Karpas-422 (cell line): ENCODE measurements around the gene SMG6. TPM values are rescaled to one million over a fixed set of nuclear protein-coding genes. Genes with fewer than 3 reads are reported as not detected.
"Not testable (repeated sequence)": the region's sequence is repeated elsewhere in the genome, so short reads cannot be mapped to it uniquely, and the experiment has no call there.

Source experiments
- DNase-seq: peaks from one replicate; pipeline ENCODE4 v3.0.0-alpha.2; 2015
- H2AFZ ChIP-seq: fragments of 200-600 bp; sonication (generic); 2 replicates; pipeline ENCODE4 v1.6.1; 2014; ENCODE audit warnings: antibody characterized with exemption, low read length, mixed read lengths
- H3K27ac ChIP-seq: fragments of 200-600 bp; sonication (generic); 2 replicates; pipeline ENCODE4 v1.5.1; 2014; ENCODE audit warnings: mild to moderate bottlenecking, low read length, moderate library complexity
- H3K27me3 ChIP-seq: fragments of 200-600 bp; sonication (generic); 2 replicates; pipeline ENCODE4 v1.6.1; 2014; ENCODE audit warnings: low read length, mixed read lengths
- H3K36me3 ChIP-seq: fragments of 200-600 bp; sonication (generic); 2 replicates; pipeline ENCODE4 v1.6.1; 2014; ENCODE audit warnings: low read length, mixed read lengths; ENCODE audit not compliant: insufficient read depth
- H3K4me1 ChIP-seq: fragments of 200-600 bp; sonication (generic); 2 replicates; pipeline ENCODE4 v1.6.1; 2014; ENCODE audit warnings: mild to moderate bottlenecking, low read length, mixed read lengths
- H3K4me2 ChIP-seq: fragments of 200-600 bp; sonication (generic); 2 replicates; pipeline ENCODE4 v1.6.1; 2014; ENCODE audit warnings: low read length, low read depth, mild to moderate bottlenecking; ENCODE audit not compliant: poor library complexity, severe bottlenecking
- H3K4me3 ChIP-seq: fragments of 200-600 bp; sonication (generic); 2 replicates; pipeline ENCODE4 v1.5.1; 2014; ENCODE audit warnings: mild to moderate bottlenecking, antibody characterized with exemption, low read length, mixed read lengths
- H3K79me2 ChIP-seq: fragments of 200-600 bp; sonication (generic); 2 replicates; pipeline ENCODE4 v1.6.1; 2014; ENCODE audit warnings: mild to moderate bottlenecking, low read length, mixed read lengths
- H3K9ac ChIP-seq: fragments of 200-600 bp; sonication (generic); 2 replicates; pipeline ENCODE4 v1.6.0; 2014; ENCODE audit warnings: low read length
- H3K9me2 ChIP-seq: fragments of 200-600 bp; sonication (generic), shearing (Covaris generic); replicated peaks from 2 replicates; pipeline ENCODE4 v1.6.0; 2014; ENCODE audit warnings: mild to moderate bottlenecking, low read length, moderate library complexity; ENCODE audit not compliant: insufficient read depth
- H3K9me3 ChIP-seq: fragments of 300-700, 200-600 bp; sonication (generic); 2 replicates; pipeline ENCODE4 v1.6.1; 2014; ENCODE audit warnings: low read length, mixed read lengths
- H4K20me1 ChIP-seq: fragments of 200-600 bp; sonication (generic); 2 replicates; pipeline ENCODE4 v1.6.1; 2014; ENCODE audit warnings: mild to moderate bottlenecking, antibody characterized with exemption, low read length, low read depth; ENCODE audit not compliant: insufficient read depth
- total RNA-seq: library from RNA; depleted of rRNA; stranded (reverse); fragments of >200 nt; shearing (Covaris generic); gene quantifications from 2 replicates; pipeline ENCODE4 v1.2.3, GENCODE V29; 2014; ENCODE audit warnings: low replicate concordance

The SMG6 gene
- total RNA-seq, 1 experiment from 2014 or later, result 10.2 TPM

- no peak for DNase-seq
- H3K36me3 ChIP-seq, result no peaks in the 10 kb centered on the region
- no peaks in the 10 kb centered on the region for H4K20me1 ChIP-seq
- no peaks in the 10 kb centered on the region for H3K9me2 ChIP-seq
- H3K9me3 ChIP-seq, result no peaks in the 10 kb centered on the region
- no peaks in the 10 kb centered on the region for H3K4me1 ChIP-seq
- no peaks in the 10 kb centered on the region for H3K27me3 ChIP-seq
- no peak overlapping the region for H3K4me2 ChIP-seq
- H3K9ac ChIP-seq, result no peak overlapping the region
- no peak overlapping the region for H2AFZ ChIP-seq
- H3K4me3 ChIP-seq, result no peak overlapping the region
- H3K27ac ChIP-seq, result no peak overlapping the region
- H3K79me2 ChIP-seq, result peaks cover 3% of the 10 kb centered on the region; the same call in 1 of the 2 replicates
Measured at GRCh38 chr17:2204393-2204792, 99.2 kb downstream of the SMG6 start.

- H4K20me1 ChIP-seq, result no peaks in the 10 kb centered on the region
- H3K4me1 ChIP-seq, result no peaks in the 10 kb centered on the region
- no peaks in the 10 kb centered on the region for H3K9me2 ChIP-seq
- H3K36me3 ChIP-seq, result no peaks in the 10 kb centered on the region
- peaks cover 3% of the 10 kb centered on the region; the same call in 1 of the 2 replicates for H3K79me2 ChIP-seq
- H3K4me3 ChIP-seq, result no peak overlapping the region
- no peak for DNase-seq
- no peak overlapping the region for H3K27ac ChIP-seq
- no peaks in the 10 kb centered on the region for H3K27me3 ChIP-seq
- H2AFZ ChIP-seq, result no peak overlapping the region
- H3K9ac ChIP-seq, result no peak overlapping the region
- H3K9me3 ChIP-seq, result no peaks in the 10 kb centered on the region
- no peak overlapping the region for H3K4me2 ChIP-seq
Measured at GRCh38 chr17:2203818-2204217, 99.8 kb downstream of the SMG6 start.

GRCh38 chr17:2202996-2203575 is 100.5 kb downstream of the SMG6 start:
- H3K9ac ChIP-seq, result no peak overlapping the region
- H3K27ac ChIP-seq, result no peak overlapping the region
- DNase-seq, result no peak
- H3K9me3 ChIP-seq, result no peaks in the 10 kb centered on the region
- no peaks in the 10 kb centered on the region for H3K36me3 ChIP-seq
- no peak overlapping the region for H3K4me3 ChIP-seq
- no peaks in the 10 kb centered on the region for H3K4me1 ChIP-seq
- no peak overlapping the region for H3K4me2 ChIP-seq
- H3K27me3 ChIP-seq, result no peaks in the 10 kb centered on the region
- H3K79me2 ChIP-seq, result peaks cover 3% of the 10 kb centered on the region; the same call in 1 of the 2 replicates
- H4K20me1 ChIP-seq, result no peaks in the 10 kb centered on the region
- H2AFZ ChIP-seq, result no peak overlapping the region
- no peaks in the 10 kb centered on the region for H3K9me2 ChIP-seq

GRCh38 chr17:2202302-2202995 is 101.1 kb downstream of the SMG6 start:
- Histone ChIP-seq H3K4me2 (no peak overlapping the region), H3K79me2 (peaks cover 3% of the 10 kb centered on the region; the same call in 1 of the 2 replicates), H4K20me1 (no peaks in the 10 kb centered on the region), H2AFZ (no peak overlapping the region), H3K27me3 (no peaks in the 10 kb centered on the region), H3K4me1 (no peaks in the 10 kb centered on the region), H3K36me3 (no peaks in the 10 kb centered on the region), H3K4me3 (no peak overlapping the region), H3K9me3 (no peaks in the 10 kb centered on the region), H3K9ac (no peak overlapping the region), H3K9me2 (no peaks in the 10 kb centered on the region), H3K27ac (no peak overlapping the region)
- DNase-seq, result no peak

- H3K79me2 ChIP-seq, H3K9me2 ChIP-seq, H3K27me3 ChIP-seq, H3K9ac ChIP-seq, H3K4me2 ChIP-seq, H4K20me1 ChIP-seq, H3K4me3 ChIP-seq, DNase-seq, H2AFZ ChIP-seq, H3K36me3 ChIP-seq, H3K9me3 ChIP-seq, H3K27ac ChIP-seq: not testable (repeated sequence)
- peaks cover 12% of the 10 kb centered on the region for H3K4me1 ChIP-seq
Measured at GRCh38 chr17:2199386-2199785, 104.2 kb downstream of the SMG6 start.

- no peaks in the 10 kb centered on the region for H3K9me2 ChIP-seq
- no peak overlapping the region for H3K4me3 ChIP-seq
- no peak overlapping the region for H2AFZ ChIP-seq
- H3K27ac ChIP-seq, result no peak overlapping the region
- H3K36me3 ChIP-seq, result no peaks in the 10 kb centered on the region
- DNase-seq, result no peak
- no peak overlapping the region for H3K9ac ChIP-seq
- H3K4me1 ChIP-seq, result peaks cover 12% of the 10 kb centered on the region
- H3K79me2 ChIP-seq, result no peaks in the 10 kb centered on the region
- no peaks in the 10 kb centered on the region for H3K27me3 ChIP-seq
- H3K9me3 ChIP-seq, result no peaks in the 10 kb centered on the region
- H4K20me1 ChIP-seq, result no peaks in the 10 kb centered on the region
- H3K4me2 ChIP-seq, result no peak overlapping the region
Measured at GRCh38 chr17:2198927-2199326, 104.7 kb downstream of the SMG6 start.

- no peaks in the 10 kb centered on the region for H3K36me3 ChIP-seq
Measured at GRCh38 chr17:2197271-2197670, 106.3 kb downstream of the SMG6 start.

GRCh38 chr17:2195729-2196128 is 107.9 kb downstream of the SMG6 start:
- Histone ChIP-seq H4K20me1 (no peaks in the 10 kb centered on the region), H3K4me3 (no peak overlapping the region), H3K4me2 (peak overlapping the region; percentile 29), H2AFZ (no peak overlapping the region), H3K9me3 (no peaks in the 10 kb centered on the region), H3K79me2 (no peaks in the 10 kb centered on the region), H3K27ac (no peak overlapping the region), H3K9ac (no peak overlapping the region), H3K4me1 (peaks cover 24% of the 10 kb centered on the region), H3K36me3 (no peaks in the 10 kb centered on the region), H3K27me3 (no peaks in the 10 kb centered on the region), H3K9me2 (no peaks in the 10 kb centered on the region)
- no peak for DNase-seq

More at GRCh38 chr17:2197271-2197670, 106.3 kb downstream of the SMG6 start:
- no peak for DNase-seq
- H3K27me3 ChIP-seq, result no peaks in the 10 kb centered on the region
- H3K27ac ChIP-seq, result no peak overlapping the region
- H3K9ac ChIP-seq, result no peak overlapping the region
- H4K20me1 ChIP-seq, result no peaks in the 10 kb centered on the region
- peaks cover 24% of the 10 kb centered on the region for H3K4me1 ChIP-seq
- H3K4me3 ChIP-seq, result no peak overlapping the region
- no peak overlapping the region for H2AFZ ChIP-seq
- H3K9me3 ChIP-seq, result no peaks in the 10 kb centered on the region
- H3K79me2 ChIP-seq, result no peaks in the 10 kb centered on the region
- H3K4me2 ChIP-seq, result no peak overlapping the region
- H3K9me2 ChIP-seq, result no peaks in the 10 kb centered on the region
